Psoas muscle (tissue), 8 donors: Measurements from ENCODE around the gene DPP9. TPM values are rescaled to one million over a fixed set of nuclear protein-coding genes. Genes with fewer than 3 reads are reported as not detected.

Experiments
- ATAC-seq, 4 donors: fragments of 200-7000 bp; cut with Tn5 transposase; one replicate each; pipeline ENCODE4 v1.9.1; 2020; ENCODE audit warnings: moderate library complexity in 3 of 4, mild to moderate bottlenecking in 2 of 4
- DNase-seq, 2 donors: peaks; one replicate each; pipeline ENCODE4 v3.0.0-alpha.2; 2020
- H3K27ac ChIP-seq: fragments of 200-600 bp; one replicate; pipeline ENCODE4 v1.8.0; 2022
- H3K27me3 ChIP-seq, 3 donors: fragments of 200-600 bp in 1 of 3; one replicate each; pipeline versions ENCODE4 v1.6.1 to v1.8.0; 2013 to 2022; ENCODE audit warnings: low read length in 2 of 3, mild to moderate bottlenecking in 2 of 3, moderate library complexity in 1 of 3; ENCODE audit not compliant: insufficient read depth in 3 of 3
- H3K36me3 ChIP-seq, 2 donors: fragments of 200-600 bp in 1 of 2; one replicate each; pipeline versions ENCODE4 v1.6.1 to v1.8.0; 2013 to 2022; ENCODE audit warnings: low read depth in 1 of 2, mild to moderate bottlenecking in 1 of 2, moderate library complexity in 1 of 2; ENCODE audit not compliant: insufficient read depth in 1 of 2
- H3K4me1 ChIP-seq: fragments of 200-600 bp; one replicate; pipeline ENCODE4 v1.8.0; 2022
- H3K4me3 ChIP-seq: fragments of 200-600 bp; one replicate; pipeline ENCODE4 v1.8.0; 2022; ENCODE audit warnings: mild to moderate bottlenecking
- H3K9me3 ChIP-seq: fragments of 200-600 bp; one replicate; pipeline ENCODE4 v1.8.0; 2022
- CTCF ChIP-seq: fragments of 200-600 bp; IDR thresholded peaks from one replicate; pipeline ENCODE4 v1.8.0; 2022; ENCODE audit warnings: antibody characterized with exemption
- WGBS, 3 donors: extraction: QIAGEN DNeasy Blood & Tissue Kit; methylation state at CpG; one replicate each; pipeline versions ENCODE4 v1.1.6 to v1.1.7; 2013; 5-methylcytosine and 5-hydroxymethylcytosine counted together
- intact Hi-C, 2 donors: fragments of 100-400 bp; cut with DNase I; formaldehyde crosslinking; loops; one replicate each; pipeline versions ENCODE4 v1.11.0 to v1.14.2; 2022
- polyA plus RNA-seq, 3 donors: library from polyadenylated mRNA; stranded (reverse); fragments of 200-250 nt; gene quantifications; one replicate each; pipeline ENCODE4 v1.2.3, GENCODE V29; 2013
- total RNA-seq, 4 donors: library from RNA; stranded (reverse); fragmentation: NEBNext Ultra II Directional in 2 of 4; extraction: Animal tissue kit (Norgen Biotek cat#: 25700) in 2 of 4; gene quantifications; one replicate each; pipeline versions ENCODE4 v1.2.1 to v1.2.4, GENCODE V29; 2021 to 2023
- donor health status: healthy with polysubstance abuse.
- donor health status: DM: no; HTN: no; CAD: no; lungs with moderate emphysema.
- donor health status: Bipolar disorder and iron deficiency.
- donor health status: healthy.
- donor health status: DM: yes; HTN: yes; CAD: no.
- donor health status: DM: no; HTN: no; CAD: no.
- donor health status: DM: no; HTN: no; CAD: no.
- donor health status: DM: yes; HTN: yes; CAD: no.

DPP9 gene
- total and polyA plus RNA-seq, 7 donors: 55.9 to 138 (median 90.3) TPM

- ATAC-seq: no peak
- intact Hi-C loops: no loop called here
- DNase-seq: peak in 1 of 2 donors; percentile 56
- Histone ChIP-seq H3K27me3 (no peaks in the 10 kb centered on the region), H3K9me3 (no peaks in the 10 kb centered on the region), H3K4me3 (no peak overlapping the region), H3K4me1 (peaks cover 37% of the 10 kb centered on the region), H3K36me3 (peaks cover 15 to 82% of the 10 kb centered on the region in 2 donors), H3K27ac (no peak overlapping the region)
- no peak for TF ChIP-seq CTCF
- 82 to 85% (median 84%) methylated on average over 33 of the region's 33 CpGs for WGBS, 3 donors
Observed at GRCh38 chr19:4699826-4700692, 23.6 kb downstream of the DPP9 start.

DNA sequence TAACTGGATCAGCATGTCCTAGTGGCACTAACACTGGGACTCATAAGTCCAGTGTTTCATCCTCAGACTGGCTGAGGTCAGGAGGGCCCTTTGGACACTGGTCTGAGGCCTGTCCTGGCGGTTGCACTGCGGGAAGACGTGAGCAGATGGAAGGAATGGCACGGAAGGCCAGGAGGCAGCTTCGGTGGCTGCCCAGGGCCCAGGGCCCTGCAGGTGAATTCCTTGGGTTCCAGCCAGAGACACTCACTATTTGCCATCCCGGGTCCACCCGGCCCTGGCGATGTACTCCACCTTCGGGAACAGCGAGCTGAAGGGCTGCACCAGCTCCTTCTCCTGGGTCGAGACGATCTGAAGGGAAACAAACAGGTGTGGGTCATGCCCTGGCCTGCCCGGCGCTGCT, 26.3 kb downstream of the DPP9 start:
- peak overlapping the region; percentile 95 for H3K27ac ChIP-seq
- H3K4me3 ChIP-seq: no peak overlapping the region
- no peak for TF ChIP-seq CTCF
- H3K36me3 ChIP-seq: peaks cover 10 to 74% of the 10 kb centered on the region in 2 donors
- intact Hi-C loops: no loop called here
- peak in 1 of 2 donors; percentile 61 for DNase-seq
- H3K9me3 ChIP-seq: no peaks in the 10 kb centered on the region
- WGBS, 3 donors: 51 to 78% (median 65%) methylated on average over 14 of the region's 14 CpGs
- H3K27me3 ChIP-seq: no peaks in the 10 kb centered on the region
- peaks cover 51% of the 10 kb centered on the region for H3K4me1 ChIP-seq
- peak in 1 of 4 donors; percentile 6 for ATAC-seq

DNA sequence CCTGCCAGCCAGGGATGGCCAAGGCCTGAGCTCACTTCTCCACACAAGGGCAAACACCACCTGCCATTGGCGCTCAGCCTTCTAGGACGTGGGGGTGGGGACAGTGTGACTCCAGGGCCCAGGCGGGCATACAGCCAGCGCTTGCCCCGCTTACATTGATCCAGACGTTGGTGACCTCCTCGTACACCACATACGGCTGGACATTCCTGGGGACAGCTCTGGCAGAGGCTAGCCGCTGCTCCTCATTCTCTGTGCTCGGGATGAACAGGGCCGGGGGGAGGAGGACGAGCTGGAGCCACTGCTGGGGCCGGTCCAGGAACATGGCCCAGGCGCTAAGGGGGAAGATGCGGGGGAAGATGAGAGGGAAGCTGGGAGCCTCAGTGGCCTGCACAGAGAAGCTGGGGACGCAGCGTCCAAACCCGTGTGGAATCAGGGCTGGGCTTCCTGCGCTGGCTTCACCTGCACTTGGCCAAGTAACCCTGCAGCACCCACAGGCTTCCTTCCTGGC, 28.4 kb downstream of the DPP9 start:
- 19 to 32% (median 28%) methylated on average over 18 to 19 of the region's 19 CpGs for WGBS, 3 donors
- peaks cover 2 to 69% of the 10 kb centered on the region in 2 donors for H3K36me3 ChIP-seq
- H3K27me3 ChIP-seq: no peaks in the 10 kb centered on the region

DNA sequence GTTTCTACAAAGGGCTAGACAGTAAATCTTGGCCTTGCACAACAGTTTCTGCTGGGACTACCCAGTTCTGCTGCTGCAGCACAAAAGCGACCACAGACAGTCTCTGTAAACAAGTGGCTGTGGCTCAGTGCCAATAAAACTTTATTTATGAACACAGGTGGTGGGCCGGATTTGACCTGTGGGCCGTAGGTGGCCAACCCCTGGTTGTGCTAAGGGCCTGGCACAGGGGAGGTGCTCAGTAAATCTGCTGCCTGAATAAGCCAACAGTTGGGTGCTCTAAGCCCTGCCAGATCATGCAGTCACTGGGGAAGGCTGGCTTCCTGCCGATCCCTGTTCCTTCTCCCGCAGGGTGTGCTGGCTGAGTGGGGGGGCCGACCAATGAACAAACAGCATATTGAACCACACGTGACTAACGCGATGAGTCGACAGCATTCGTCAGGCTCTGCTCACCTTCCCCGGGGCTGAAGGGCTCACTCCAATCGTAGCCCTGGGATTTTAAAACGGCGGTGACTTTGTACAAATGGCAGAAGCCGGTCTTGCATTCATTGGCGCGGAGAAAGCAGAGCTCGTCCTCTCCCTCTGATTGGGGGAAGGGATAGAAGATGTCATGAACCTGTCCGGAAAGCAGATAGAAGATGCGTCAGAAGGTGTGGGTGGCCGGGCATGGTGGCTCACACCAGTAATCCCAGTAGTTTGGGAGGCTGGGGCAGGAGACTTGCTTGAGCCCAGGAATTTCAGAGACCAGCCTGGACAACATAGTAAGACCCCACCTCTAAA, 29.2 kb downstream of the DPP9 start:
- H3K36me3 ChIP-seq: peaks cover 3 to 69% of the 10 kb centered on the region in 2 donors
- peak; percentile 89 to 97 for DNase-seq
- intact Hi-C loops: no loop called here

More for the DNA sequence above, 28.4 kb downstream of the DPP9 start:
- peak; percentile 87 to 95 for DNase-seq
- no peak for TF ChIP-seq CTCF
- ATAC-seq: peak; percentile 60 to 79 (median 68)
- Histone ChIP-seq H3K4me3 (peak overlapping the region; percentile 39), H3K27ac (peak overlapping the region; percentile 95), H3K9me3 (no peaks in the 10 kb centered on the region), H3K4me1 (peaks cover 59% of the 10 kb centered on the region)
- intact Hi-C loops: no loop called here

More for the DNA sequence above, 29.2 kb downstream of the DPP9 start:
- ATAC-seq: peak; percentile 76 to 81 (median 79)
- peak overlapping the region; percentile 39 for H3K4me3 ChIP-seq
- no peaks in the 10 kb centered on the region for H3K27me3 ChIP-seq
- no peaks in the 10 kb centered on the region for H3K9me3 ChIP-seq
- peak overlapping the region; percentile 95 for H3K27ac ChIP-seq
- 17 to 37% (median 23%) methylated on average over 22 of the region's 22 CpGs for WGBS, 3 donors
- no peak for TF ChIP-seq CTCF
- peaks cover 59% of the 10 kb centered on the region for H3K4me1 ChIP-seq
